HG03135 (cell line): Measurements from ENCODE around the gene SERTAD3.
"Not testable (repeated sequence)": the region's sequence is repeated elsewhere in the genome, so short reads cannot be mapped to it uniquely, and the experiment has no call there.

Experiments used
- ATAC-seq: cut with Tn5 transposase; IDR thresholded peaks from one replicate; pipeline ENCODE4 v1.9.1; 2021; ENCODE audit warnings: mild to moderate bottlenecking, moderate library complexity; ENCODE audit not compliant: unreplicated experiment

The SERTAD3 gene, protein sequence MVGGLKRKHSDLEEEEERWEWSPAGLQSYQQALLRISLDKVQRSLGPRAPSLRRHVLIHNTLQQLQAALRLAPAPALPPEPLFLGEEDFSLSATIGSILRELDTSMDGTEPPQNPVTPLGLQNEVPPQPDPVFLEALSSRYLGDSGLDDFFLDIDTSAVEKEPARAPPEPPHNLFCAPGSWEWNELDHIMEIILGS

GRCh38 chr19:40444000-40444824 lies at the start of gene SERTAD3:
TSS of gene SERTAD3 (minus strand) at chr19:40444335. CDS start at chr19:40442080, 2,255 bp downstream.
- ATAC-seq: peak; percentile 53

DNA sequence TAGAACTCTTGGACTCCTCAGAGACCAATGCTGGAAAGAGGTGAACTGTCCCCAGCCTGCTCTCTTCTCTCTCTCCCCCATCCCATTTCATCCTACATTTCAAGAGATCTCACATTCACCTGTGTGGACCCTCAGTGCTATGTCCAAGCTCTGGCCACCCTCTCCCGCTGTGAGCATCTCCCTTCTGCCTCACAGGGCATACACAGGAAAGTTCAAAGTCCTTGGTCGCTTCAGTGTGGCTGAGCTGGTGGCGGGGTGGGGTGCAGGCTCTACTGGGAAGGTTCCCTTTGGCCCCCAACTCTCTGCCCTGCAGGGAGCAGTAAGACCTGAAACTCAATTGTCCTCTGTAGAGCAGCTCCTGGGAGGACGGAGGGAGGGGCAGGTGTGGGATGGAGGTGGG lies 49.6 kb upstream of the SERTAD3 start:
- no peak for ATAC-seq

DNA sequence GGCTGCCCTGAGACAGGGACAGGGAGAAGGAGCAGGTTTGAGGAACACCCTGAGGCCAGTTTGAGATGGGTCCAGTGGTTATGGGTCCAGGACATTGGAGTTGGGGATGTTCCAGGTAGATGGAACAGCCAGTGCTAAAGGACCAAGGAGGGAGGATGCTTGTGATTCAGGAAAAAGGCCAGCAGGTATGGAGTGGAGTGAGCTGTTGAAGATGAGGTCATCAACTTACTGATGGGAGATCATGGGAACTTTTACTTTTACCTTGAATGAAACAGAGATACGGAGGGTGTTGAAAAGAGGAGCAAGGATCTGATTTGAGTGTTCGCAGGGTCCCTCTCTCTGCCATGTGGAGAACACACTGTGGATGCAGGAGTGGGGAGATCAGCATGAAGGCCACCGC lies 48.1 kb upstream of the SERTAD3 start:
- no peak for ATAC-seq

DNA sequence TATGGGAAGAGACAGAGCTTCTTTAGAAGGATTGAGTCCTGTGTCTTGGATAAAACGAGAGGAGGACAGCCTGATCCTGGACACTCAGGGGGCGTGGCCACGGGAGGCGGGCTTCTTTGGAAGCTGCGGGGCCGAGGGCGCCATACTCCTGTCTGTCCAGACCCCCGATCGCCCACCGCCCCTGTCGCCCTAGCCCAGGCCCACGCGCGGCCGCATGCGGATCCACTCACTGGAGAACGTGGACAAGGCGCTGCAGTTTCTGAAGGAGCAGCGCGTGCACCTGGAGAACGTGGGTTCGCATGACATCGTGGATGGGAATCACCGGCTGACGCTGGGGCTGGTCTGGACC lies 45.7 kb upstream of the SERTAD3 start:
- no peak for ATAC-seq

- ATAC-seq: no peak
Measured at GRCh38 chr19:40486017-40486416, 41.9 kb upstream of the SERTAD3 start.

DNA sequence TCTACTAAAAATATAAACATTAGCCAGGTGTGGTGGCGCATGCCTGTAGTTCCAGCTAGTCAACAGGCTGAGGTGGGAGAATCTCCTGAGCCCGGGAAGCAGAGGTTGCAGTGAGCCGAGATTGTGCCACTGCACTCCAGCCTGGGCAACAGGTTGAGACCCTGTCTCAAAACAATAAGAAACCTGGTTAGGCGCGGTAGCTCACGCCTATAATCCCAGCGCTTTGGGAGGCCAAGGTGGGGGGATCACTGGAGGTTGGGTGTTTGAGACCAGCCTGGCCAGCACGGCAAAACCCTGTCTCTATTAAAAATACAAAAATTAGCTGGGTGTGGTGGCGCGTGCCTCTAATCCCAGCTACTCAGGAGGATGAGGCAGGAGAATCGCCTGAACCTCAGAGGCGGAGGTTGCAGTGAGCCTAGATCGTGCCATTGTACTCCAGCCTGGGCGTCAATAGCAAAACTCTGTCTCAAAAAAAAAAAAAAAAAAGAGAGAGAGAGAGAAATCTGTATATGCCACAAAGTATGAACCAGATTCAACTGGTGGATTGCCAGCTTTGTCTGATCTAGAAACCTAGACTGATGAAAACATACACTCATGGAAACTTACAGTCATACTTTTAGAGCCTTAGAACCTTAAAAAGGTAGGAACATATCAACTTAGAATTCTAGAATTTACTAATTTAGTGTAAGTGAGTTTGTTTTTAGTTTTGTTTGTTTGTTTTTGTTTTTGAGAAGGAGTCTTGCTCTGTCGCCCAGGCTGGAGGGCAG lies 31.9 kb upstream of the SERTAD3 start:
- ATAC-seq: not testable (repeated sequence)

- no peak for ATAC-seq
Measured at GRCh38 chr19:40474737-40475136, 30.6 kb upstream of the SERTAD3 start.

GRCh38 chr19:40472516-40472915 lies 28.4 kb upstream of the SERTAD3 start:
- no peak for ATAC-seq

DNA sequence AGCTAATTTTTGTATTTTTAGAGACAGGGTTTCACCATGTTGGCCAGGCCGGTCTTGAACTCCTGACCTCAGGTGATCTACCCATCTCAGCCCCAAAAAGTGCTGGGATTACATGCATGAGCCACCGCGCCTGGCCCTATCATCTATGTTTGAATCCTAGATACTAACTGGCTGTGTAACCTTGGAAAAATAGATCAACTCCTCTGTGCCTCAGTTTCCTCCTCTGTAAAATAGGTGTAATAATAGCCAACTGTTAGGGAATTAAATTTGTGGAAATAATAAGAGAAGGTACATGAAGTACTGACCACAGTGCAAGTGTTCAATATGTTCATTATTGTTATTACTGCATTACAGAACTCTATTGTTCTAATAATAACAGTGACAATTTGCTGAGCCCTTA lies 27.0 kb upstream of the SERTAD3 start:
- ATAC-seq: no peak

- ATAC-seq: no peak
Measured at GRCh38 chr19:40469011-40469410, 24.9 kb upstream of the SERTAD3 start.

DNA sequence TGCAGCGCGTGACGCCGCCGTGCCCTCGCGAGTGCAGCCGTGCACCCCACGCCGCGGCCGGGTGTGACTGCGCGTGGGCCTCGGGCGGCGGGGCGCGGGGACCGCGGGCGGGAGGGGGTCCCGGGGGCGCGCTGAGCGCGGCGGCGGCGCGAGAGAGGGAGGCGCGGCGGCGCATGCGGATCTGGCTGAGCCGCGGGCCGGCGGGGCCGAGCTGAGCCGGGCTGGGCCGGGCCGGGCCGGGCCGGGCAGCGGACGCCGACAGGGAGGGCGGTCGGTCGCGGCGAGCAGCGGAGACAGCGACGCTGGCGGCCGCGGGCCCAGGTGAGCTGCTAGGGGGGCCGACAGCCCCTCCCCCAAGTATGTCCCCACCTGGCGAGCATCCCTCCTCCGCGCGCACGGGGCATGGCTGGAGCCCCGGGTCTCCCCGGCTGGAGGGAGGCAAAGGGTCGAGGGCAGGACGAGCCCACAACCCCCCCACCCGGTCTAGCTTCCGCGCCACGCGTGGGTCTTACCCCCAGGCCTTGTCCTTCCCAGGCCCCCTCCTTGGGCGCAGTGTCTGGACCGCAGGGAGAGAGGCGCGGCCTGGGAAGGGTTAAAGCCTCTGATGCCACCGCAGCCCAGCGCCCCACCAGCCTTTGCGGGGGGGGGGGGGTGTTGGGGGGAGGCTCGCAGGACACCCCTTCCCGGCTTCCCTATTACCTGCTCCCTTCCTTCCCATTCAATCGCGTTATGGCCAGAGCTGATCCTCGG lies 23.0 kb upstream of the SERTAD3 start, which contains the start of gene SPTBN4:
TSS of gene SPTBN4 (plus strand) at position 17 of the 750 bp plus-strand sequence. CDS start 5,621 bp downstream, outside the sequence.
- ATAC-seq: no peak

DNA sequence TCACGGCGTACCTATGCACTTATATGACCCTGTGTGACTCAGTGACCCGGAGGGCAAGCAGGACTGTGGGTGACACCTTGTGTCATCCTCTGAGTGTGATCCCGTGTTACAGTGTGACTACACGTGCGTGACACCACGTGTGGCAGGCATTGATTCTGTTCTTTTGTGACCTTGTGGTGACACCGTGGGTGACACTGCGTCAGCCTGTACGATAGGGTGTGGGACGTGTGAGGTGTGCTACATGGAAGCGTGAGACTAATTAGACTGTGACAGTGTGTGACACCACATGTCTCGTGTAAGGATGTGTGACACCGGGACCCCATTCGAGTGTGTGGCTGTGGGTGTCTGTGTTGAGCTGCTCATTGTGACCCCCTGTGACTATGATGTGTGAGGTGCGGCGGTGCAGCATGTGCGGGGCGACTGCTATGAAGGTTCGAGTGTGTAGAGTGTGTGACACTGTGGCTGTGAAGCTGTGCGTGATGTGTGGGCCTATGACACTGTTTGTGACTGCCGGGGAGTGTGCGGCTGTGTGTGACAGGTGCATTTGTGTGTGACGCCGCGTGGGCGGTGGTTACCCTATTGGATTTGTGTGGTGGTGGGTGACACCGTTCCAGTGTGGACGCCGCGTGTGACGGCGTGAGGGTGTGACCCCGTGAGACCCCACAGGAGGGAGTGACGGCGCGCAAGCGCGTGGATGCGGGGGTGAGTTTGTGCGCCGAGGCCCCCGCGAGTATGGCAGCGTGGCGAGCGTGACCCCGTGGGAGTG lies 22.3 kb upstream of the SERTAD3 start:
- ATAC-seq: no peak

GRCh38 chr19:40465557-40466218 lies 21.6 kb upstream of the SERTAD3 start, which contains the start of gene BLVRB:
TSS of gene BLVRB (minus strand) at chr19:40465745. CDS start at chr19:40465688, 57 bp downstream.
- peak; percentile 88 for ATAC-seq

- no peak for ATAC-seq
Measured at GRCh38 chr19:40465025-40465556, 21.0 kb upstream of the SERTAD3 start.

GRCh38 chr19:40464059-40465024 lies 20.2 kb upstream of the SERTAD3 start:
- ATAC-seq: no peak

DNA sequence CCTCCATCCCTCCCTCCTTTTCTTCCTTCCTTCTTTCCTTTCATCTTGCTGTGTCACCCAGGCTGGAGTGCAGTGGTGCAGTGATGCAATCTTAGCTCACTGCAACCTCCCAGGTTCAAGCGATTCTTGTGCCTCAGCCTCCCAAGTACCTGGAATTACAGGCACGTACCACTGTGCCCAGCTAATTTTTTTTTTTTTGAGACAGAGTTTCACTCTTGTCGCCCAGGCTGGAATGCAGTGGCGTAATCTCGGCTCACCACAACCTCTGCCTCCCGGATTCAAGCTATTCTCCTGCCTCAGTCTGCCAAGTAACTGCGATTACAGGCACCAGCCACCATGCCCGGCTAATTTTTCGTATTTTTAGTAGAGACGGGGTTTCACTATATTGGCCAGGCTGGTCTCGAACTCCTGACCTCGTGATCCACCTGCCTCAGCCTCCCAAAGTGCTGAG lies 19.5 kb upstream of the SERTAD3 start:
- not testable (repeated sequence) for ATAC-seq

- no peak for ATAC-seq
Measured at GRCh38 chr19:40461669-40462221, 17.6 kb upstream of the SERTAD3 start.

DNA sequence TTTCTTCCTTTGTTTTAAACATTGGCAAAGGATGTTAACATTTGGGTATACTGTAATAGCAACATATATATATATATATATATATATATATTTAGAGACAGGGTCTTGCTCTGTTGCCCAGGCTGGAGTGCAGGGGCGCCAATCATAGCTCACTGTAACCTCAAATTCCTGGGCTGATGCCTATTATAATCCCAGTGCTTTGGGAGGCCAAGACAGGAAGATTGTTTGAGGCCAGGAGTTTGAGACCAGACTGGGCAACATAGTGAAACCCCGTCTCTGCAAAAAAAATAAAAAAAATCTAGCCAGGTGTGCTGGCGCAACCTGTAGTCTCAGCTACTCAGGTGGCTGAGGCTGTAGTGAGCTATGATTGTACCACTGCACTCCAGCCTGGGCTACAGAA lies 16.1 kb upstream of the SERTAD3 start:
- no peak for ATAC-seq
